ENCODE data around the gene ADH5.
"Not testable (repeated sequence)": the region's sequence is repeated elsewhere in the genome, so short reads cannot be mapped to it uniquely, and the experiment has no call there.

Gene ADH5

GRCh38 chr4:99088481-99089365, at the start of gene ADH5:
TSS of gene ADH5 (minus strand) at chr4:99088788. CDS start at chr4:99088700, 88 bp downstream.
- DNase-seq = peak; percentile 63

- DNase-seq = no peak
Measured at GRCh38 chr4:99136329-99136728, 47.7 kb upstream of the ADH5 start.

DNA sequence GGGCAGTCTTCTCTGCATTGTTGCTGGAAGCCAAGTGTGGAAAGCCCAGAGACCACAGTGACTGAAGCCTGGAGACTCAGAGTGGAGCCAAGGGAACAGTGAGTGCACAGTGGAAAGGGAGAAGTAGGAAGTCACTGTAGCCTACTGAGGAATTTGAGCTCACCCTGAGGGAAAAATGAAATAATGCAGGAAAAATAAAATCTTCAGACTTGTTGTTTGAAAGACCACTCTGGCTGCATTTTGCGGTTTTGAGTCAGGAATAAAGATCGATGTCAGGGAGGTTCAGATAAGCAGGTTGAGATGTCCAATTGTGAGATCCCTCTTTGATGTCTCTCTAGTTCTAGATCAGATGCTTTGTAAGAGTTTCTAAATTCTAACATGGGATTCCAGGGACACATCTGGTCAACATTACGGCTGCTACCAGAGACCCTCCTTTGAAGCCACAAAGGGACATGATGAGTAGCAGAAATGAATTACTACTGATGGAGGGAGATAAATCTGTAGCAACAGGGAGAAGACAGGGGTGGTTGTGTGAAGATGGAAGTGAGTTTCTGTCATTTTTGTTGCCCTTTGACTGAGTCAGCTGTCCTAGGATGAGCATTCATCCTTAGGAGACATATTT, 47.1 kb upstream of the ADH5 start:
- DNase-seq = no peak

DNA sequence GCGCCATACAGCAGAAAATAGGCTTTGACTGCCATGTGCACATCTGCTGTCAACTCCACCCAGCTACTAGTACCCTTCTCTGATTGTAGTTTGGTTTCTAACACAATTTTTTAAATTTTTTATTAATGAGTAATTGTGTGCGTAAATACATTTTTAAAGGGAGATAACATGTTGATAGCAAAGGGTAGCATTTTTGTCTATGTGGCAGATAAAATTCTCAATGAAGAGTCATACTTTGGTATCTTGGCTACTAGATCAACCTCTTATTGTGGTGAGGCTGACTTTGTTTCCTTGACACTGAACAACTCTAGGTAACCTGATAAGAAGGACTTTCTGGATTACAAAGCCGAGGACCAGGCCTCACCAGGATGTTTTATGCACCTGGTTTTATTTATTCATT, 46.0 kb upstream of the ADH5 start:
- no peak for DNase-seq

DNA sequence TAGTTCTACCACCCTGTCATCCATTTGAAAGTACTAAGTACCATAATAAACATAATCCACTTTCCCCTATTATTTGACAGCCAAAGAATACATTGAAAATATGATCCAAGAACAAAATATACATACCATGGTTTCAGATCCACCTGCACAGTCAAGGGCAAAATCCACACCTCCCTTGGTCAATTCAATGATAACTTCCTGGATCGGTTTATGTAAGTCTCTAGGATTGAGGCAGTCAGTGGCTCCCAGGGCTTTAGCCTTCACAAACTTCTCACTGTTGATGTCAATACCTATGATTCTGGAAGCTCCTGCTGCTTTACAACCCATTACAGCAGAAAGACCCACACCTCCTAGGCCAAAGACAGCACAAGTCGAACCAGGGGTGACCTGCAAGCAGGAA, 42.8 kb upstream of the ADH5 start:
- no peak for DNase-seq

DNA sequence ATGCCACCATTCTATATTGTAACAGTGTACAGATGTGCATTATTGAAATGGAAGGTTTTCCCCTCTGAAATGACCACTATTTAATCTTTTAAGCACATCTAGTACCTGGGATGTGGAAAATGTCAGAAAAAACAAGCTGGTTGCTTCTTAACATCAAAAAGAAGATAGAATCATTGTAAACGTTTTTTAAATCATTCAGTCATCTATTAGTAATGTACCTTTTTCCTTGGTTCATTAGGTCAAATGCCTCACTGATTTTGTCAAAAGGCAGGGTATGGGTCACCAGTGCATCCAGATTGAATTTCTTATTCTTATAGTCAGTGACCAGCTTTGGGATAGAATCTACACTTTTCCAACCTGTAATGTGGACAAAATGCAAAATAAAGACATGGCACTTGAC, 37.8 kb upstream of the ADH5 start:
- DNase-seq = no peak

- no peak for DNase-seq
Measured at GRCh38 chr4:99121008-99121407, 32.4 kb upstream of the ADH5 start.

- no peak for DNase-seq
Measured at GRCh38 chr4:99120501-99120900, 31.9 kb upstream of the ADH5 start.

- DNase-seq = no peak
Measured at GRCh38 chr4:99117876-99118693, 29.5 kb upstream of the ADH5 start.

DNA sequence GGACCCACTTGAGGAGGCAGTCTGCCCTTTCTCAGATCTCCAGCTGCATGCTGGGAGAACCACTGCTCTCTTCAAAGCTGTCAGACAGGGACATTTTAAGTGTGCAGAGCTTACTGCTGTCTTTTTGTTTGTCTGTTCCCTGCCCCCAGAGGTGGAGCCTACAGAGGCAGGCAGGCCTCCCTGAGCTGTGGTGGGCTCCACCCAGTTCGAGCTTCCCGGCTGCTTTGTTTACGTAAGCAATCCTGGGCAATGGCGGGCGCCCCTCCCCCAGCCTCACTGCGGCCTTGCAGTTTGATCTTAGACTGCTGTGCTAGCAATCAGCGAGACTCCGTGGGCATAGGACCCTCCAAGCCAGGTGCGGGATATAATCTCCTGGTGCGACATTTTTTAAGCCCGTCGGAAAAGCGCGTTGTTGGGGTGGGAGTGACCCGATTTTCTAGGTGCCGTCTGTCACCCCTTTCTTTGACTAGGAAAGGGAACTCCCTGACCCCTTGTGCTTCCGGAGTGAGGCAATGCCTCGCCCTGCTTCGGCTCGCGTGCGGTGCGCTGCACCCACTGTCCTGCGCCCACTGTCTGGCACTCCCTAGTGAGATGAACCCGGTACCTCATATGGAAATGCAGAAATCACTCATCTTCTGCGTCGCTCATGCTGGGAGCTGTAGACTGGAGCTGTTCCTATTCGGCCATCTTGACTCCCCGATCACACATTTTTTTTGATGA, 28.7 kb upstream of the ADH5 start:
- DNase-seq = not testable (repeated sequence)

DNA sequence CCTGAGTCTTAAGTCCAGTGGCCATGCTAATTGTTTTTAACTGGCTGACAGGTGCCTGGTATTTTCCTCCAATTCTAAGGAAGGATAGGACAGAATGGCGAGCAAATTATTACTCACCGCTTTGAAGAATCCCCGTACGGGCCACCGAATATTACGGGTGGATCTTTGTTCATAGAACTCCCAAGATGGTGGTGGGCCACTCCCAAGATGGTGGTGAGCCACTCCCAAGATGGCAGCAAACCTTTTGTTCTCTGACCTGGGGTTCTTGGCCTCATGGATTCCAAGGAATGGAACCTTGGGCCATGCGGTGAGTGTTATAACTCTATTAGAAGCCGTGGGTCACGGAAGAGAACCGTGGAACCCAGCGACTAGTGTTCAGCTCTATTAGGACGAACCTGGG, 20.7 kb upstream of the ADH5 start:
- DNase-seq = not testable (repeated sequence)

DNA sequence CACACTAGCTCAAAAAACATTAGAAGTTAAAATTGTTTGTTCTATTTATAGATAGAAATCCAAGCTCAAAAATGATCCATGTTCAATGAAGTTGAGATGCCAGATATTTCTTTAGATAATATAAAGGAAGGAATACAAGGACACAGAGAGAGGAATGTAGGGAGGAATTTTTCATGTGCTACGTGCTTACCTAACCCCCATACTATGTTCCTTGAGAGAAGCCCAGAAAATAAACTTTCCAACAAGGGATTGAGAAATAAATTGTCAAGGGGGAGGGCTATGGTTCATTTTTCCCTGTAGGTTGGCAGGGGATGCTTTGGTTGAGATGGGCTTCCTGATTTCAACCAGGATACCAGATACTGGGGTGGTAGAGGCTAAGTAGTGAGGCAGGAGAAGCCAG, 15.6 kb upstream of the ADH5 start:
- DNase-seq = no peak

DNA sequence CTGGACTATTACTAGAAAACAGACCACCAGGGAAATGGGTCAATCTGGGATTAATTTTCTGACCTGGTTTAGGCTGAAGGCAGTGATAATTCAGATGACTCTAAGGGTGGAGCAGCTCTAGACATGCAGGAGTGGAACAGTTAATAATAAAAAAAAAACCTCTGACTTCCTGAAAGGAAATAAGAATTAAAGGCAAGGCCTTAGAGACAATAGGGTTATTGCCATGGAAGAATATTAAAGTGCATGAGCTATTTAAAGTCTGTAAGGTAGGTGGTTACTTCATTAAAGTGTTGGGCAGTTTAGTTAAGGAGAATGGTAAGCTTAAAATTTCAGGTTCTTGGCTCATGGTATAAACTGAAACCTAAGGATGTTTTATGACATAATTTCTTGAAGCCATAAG, 14.6 kb upstream of the ADH5 start:
- DNase-seq = no peak

GRCh38 chr4:99102634-99103033, 14.0 kb upstream of the ADH5 start:
- no peak for DNase-seq

GRCh38 chr4:99100876-99101275, 12.3 kb upstream of the ADH5 start:
- DNase-seq = no peak

DNA sequence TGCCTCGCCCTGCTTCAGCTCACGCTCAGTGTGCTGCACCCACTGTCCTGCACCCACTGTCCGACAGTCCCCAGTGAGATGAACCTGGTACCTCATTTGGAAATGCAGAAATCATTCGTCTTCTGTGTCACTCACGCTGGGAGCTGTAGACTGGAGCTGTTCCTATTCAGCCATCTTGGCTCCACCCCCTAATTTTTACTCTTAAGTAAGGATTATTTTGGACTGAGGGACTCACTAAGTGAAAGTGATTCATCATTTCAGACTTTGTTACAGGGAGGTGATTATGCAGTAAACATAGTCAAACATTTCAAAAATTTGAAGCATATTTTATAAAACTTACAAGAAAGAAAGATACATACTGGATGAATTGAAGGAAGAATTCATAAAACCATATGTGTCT, 11.2 kb upstream of the ADH5 start:
- not testable (repeated sequence) for DNase-seq

GRCh38 chr4:99099311-99099710, 10.7 kb upstream of the ADH5 start:
- DNase-seq = no peak

DNA sequence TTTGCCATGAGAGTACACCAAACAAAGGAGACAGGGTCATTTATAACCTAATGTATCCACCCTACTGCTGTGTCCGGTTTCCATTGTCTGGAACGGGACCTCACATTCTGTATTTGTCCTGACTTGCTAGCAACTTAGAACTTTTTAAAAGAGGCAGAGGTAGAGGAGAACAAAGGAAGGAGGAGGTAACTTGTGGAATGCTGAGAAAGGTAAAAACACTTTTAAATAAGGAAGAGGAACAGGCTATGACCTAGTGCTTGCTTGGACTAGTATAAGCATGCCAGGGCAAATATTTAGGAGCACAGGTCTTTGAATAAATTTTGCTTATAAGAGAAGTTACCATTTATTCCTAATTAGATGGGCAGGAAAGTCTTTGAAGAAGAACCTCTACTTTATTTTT, 3.3 kb upstream of the ADH5 start:
- DNase-seq = not testable (repeated sequence)

DNA sequence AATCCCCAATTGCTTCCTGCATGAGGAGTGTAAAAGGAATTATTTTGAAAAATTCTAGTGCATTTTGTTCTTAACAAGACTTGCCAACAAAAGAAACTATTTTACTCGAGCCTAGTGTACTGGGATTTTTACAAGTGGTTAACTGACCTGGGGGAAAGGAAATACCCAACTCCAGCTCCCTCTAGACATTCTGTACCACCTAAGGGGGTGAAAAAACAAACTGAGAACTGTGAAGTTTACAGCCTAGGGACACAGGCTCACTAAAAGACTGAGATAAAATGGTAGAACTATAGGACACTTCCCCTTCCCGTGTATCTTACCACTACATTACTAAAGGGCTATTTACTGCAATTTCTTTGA, 2.6 kb upstream of the ADH5 start:
- no peak for DNase-seq

DNA sequence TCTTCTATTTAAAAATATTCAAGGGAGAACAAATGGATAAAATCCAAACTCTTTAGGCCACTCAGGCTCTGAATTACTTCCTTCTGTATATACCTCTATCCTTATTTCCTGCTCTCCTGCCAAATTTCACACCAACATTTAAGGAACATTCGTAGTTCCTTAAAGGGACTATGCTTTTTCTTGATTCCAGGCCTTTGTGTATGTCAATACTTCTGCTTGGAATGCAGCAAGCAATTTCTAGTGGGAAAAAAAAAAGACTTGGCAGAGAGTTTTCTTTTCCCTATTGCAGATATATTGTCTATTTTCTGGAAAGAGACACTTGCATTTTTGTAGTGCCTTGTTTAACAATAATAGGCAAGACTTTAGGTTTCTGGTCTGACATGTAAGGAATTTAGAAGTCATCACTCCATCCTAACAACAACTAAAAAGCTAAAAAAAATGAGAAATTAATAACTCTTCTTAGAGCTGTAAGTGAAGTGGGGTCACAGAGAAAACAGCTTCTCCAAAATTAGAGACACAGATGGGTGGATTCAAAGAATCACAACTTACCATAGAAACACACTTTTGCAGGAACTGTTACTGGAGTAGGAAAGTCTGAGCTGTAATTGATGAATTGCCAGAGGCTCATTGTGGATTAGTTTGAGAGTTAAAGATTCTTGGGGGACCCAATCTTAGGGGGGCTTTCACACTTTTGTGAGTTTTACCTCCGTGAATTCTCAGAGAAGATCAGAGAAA, 2.1 kb upstream of the ADH5 start:
- DNase-seq = no peak

- no peak for DNase-seq
Measured at GRCh38 chr4:99088023-99088449, 552 bp downstream of the ADH5 start.

GRCh38 chr4:99084595-99084994, 4.0 kb downstream of the ADH5 start:
- no peak for DNase-seq

Data from DMS79 (cell line).